ENCODE data around the gene CFAP65. TPM values are rescaled to one million over a fixed set of nuclear protein-coding genes. Genes with fewer than 3 reads are reported as not detected.

The CFAP65 gene
- total RNA-seq, 1 experiment from 2014 or later, result 0.44 TPM

DNA sequence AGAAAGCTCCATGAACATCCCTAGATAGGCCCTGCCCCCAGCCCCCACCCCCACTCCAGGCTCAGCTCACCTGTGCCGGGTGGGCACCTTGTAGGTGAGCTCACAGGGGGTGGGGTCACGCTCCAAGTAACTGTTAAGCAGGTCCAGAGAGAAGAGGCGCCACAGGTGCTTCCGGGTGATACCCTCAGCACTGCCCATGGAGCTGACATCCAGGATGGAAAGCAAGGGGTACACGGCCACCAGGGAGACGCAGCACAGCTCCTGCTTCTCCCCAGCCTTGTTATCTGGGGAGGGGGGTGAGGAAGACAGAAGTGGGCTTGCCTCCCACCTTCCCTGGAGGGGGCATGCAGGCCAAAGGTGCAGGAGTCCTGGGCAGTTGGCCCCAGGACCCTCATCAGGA is 21.9 kb downstream of the CFAP65 start (continued):
- TF ChIP-seq, protein P1, sequence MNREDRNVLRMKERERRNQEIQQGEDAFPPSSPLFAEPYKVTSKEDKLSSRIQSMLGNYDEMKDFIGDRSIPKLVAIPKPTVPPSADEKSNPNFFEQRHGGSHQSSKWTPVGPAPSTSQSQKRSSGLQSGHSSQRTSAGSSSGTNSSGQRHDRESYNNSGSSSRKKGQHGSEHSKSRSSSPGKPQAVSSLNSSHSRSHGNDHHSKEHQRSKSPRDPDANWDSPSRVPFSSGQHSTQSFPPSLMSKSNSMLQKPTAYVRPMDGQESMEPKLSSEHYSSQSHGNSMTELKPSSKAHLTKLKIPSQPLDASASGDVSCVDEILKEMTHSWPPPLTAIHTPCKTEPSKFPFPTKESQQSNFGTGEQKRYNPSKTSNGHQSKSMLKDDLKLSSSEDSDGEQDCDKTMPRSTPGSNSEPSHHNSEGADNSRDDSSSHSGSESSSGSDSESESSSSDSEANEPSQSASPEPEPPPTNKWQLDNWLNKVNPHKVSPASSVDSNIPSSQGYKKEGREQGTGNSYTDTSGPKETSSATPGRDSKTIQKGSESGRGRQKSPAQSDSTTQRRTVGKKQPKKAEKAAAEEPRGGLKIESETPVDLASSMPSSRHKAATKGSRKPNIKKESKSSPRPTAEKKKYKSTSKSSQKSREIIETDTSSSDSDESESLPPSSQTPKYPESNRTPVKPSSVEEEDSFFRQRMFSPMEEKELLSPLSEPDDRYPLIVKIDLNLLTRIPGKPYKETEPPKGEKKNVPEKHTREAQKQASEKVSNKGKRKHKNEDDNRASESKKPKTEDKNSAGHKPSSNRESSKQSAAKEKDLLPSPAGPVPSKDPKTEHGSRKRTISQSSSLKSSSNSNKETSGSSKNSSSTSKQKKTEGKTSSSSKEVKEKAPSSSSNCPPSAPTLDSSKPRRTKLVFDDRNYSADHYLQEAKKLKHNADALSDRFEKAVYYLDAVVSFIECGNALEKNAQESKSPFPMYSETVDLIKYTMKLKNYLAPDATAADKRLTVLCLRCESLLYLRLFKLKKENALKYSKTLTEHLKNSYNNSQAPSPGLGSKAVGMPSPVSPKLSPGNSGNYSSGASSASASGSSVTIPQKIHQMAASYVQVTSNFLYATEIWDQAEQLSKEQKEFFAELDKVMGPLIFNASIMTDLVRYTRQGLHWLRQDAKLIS (CRISPR knock-in tag; IDR thresholded peaks at IDR 0.05; ENCODE audit: borderline replicate concordance), result no peak
- TF ChIP-seq ZNF423 (CRISPR knock-in tag; IDR thresholded peaks at IDR 0.05) (no peak), OVOL2 (CRISPR knock-in tag; IDR thresholded peaks at IDR 0.05; ENCODE audit: borderline replicate concordance) (no peak)
- TF ChIP-seq, protein P2, sequence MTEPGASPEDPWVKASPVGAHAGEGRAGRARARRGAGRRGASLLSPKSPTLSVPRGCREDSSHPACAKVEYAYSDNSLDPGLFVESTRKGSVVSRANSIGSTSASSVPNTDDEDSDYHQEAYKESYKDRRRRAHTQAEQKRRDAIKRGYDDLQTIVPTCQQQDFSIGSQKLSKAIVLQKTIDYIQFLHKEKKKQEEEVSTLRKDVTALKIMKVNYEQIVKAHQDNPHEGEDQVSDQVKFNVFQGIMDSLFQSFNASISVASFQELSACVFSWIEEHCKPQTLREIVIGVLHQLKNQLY (CRISPR knock-in tag; IDR thresholded peaks at IDR 0.05), result no peak
- TF ChIP-seq, protein P3, sequence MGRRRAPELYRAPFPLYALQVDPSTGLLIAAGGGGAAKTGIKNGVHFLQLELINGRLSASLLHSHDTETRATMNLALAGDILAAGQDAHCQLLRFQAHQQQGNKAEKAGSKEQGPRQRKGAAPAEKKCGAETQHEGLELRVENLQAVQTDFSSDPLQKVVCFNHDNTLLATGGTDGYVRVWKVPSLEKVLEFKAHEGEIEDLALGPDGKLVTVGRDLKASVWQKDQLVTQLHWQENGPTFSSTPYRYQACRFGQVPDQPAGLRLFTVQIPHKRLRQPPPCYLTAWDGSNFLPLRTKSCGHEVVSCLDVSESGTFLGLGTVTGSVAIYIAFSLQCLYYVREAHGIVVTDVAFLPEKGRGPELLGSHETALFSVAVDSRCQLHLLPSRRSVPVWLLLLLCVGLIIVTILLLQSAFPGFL (CRISPR knock-in tag; IDR thresholded peaks at IDR 0.05; ENCODE audit: borderline replicate concordance), result no peak
- TF ChIP-seq, protein P4, sequence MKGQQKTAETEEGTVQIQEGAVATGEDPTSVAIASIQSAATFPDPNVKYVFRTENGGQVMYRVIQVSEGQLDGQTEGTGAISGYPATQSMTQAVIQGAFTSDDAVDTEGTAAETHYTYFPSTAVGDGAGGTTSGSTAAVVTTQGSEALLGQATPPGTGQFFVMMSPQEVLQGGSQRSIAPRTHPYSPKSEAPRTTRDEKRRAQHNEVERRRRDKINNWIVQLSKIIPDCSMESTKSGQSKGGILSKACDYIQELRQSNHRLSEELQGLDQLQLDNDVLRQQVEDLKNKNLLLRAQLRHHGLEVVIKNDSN (CRISPR knock-in tag; IDR thresholded peaks at IDR 0.05), result no peak

DNA sequence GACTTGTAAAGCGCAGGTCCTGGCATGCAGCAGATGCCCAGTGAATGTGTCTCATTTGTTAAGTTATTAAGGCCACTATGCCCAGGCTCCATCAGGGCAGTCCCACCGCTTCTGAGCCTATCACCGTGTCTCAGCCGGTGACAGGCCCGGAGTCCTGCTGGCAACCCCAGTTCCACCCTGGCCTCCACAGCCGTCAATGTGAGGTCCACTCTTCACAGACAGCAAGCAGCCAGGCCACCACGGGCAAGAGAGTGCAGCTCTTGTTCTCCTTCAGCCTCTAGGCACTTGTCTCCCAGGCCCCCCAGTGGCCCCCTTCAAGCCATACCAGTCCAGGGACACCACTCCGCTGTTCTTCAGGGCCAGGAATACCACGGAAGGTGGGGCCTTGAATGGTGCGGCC is 22.6 kb downstream of the CFAP65 start:
- DNase-seq (ENCODE audit: low spot score), result no peak
- H3K4me3 Mint-ChIP-seq, result no peak overlapping the region
- ChIA-PET POLR2A (no interaction called here), CTCF (interaction anchor here (0.9 to 7.0 kb wide), 7 partner anchors 11 to 101 kb away, joined by 3 to 56 read pairs (median 4); partner anchors contain the start of gene CRYBA2)
- no peaks in the 10 kb centered on the region for H3K36me3 Mint-ChIP-seq
- peaks cover 15% of the 10 kb centered on the region for H3K27me3 Mint-ChIP-seq (ENCODE audit: low read depth)
- H3K4me1 Mint-ChIP-seq, result 0 out of 2 replicates have a peak, but pooled peaks cover 2% of the 10 kb centered on the region
- H3K9me3 Mint-ChIP-seq, result no peaks in the 10 kb centered on the region
- H3K27ac Mint-ChIP-seq, result no peak overlapping the region
- ATAC-seq, result no peak
- TF ChIP-seq ESRRA (CRISPR knock-in tag; IDR thresholded peaks at IDR 0.05; ENCODE audit: borderline replicate concordance) (no peak), TCF7 (CRISPR knock-in tag; IDR thresholded peaks at IDR 0.05; ENCODE audit: low read depth) (no peak), ZBTB21 (CRISPR knock-in tag; IDR thresholded peaks at IDR 0.05; ENCODE audit: borderline replicate concordance) (no peak), JUN (CRISPR knock-in tag; IDR thresholded peaks at IDR 0.05) (no peak), TEAD1 (CRISPR knock-in tag; IDR thresholded peaks at IDR 0.05) (no peak)

DNA sequence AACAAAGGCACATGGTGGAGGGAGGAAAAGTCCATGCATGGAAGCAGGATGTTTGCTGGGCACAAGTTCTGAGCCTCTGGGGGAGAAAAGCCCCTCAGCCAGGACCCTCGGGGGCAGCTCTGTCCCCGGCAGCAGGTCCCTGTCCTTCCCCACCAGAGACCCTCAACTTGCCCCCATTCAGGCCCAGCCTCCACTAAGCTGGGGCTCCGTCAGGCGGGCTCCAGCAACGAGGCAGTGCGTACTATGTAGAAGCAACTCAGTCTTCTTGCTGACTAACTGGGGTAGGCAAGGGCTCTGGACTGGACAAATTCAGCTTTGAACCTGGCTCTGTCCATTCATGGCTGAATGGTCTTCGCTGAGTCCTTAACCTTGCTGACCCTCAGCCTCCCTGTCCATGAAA is 23.0 kb downstream of the CFAP65 start:
- ChIA-PET CTCF (interaction anchor here (0.8 to 7.0 kb wide), 9 partner anchors 11 to 136 kb away, joined by 3 to 56 read pairs (median 5); no protein-coding TSS in a partner anchor), POLR2A (interaction anchor here (0.6 kb wide), 1 partner anchor 315 kb away, joined by 4 read pairs; no protein-coding TSS in a partner anchor)
- no peaks in the 10 kb centered on the region for H3K36me3 Mint-ChIP-seq
- no peak overlapping the region for H3K4me3 Mint-ChIP-seq
- peaks cover 18% of the 10 kb centered on the region for H3K27me3 Mint-ChIP-seq (ENCODE audit: low read depth)
- DNase-seq (ENCODE audit: low spot score) (no peak), ATAC-seq (no peak)
- 0 out of 2 replicates have a peak, but pooled peaks cover 2% of the 10 kb centered on the region for H3K4me1 Mint-ChIP-seq
- no peak overlapping the region for H3K27ac Mint-ChIP-seq
- H3K9me3 Mint-ChIP-seq, result no peaks in the 10 kb centered on the region
- TF ChIP-seq ZNF423 (CRISPR knock-in tag; IDR thresholded peaks at IDR 0.05) (no peak), ZNF232 (CRISPR knock-in tag; IDR thresholded peaks at IDR 0.05) (no peak), ETV6 (CRISPR knock-in tag; IDR thresholded peaks at IDR 0.05) (no peak), JAZF1 (CRISPR knock-in tag; IDR thresholded peaks at IDR 0.05) (no peak), MXD4 (CRISPR knock-in tag; IDR thresholded peaks at IDR 0.05; ENCODE audit: borderline replicate concordance) (no peak), RELA (CRISPR knock-in tag; IDR thresholded peaks at IDR 0.05; ENCODE audit: borderline replicate concordance) (no peak), OVOL2 (CRISPR knock-in tag; IDR thresholded peaks at IDR 0.05; ENCODE audit: borderline replicate concordance) (no peak), GRHL2 (CRISPR knock-in tag; IDR thresholded peaks at IDR 0.05; ENCODE audit: insufficient replicate concordance, severe bottlenecking) (no peak), ZNF263 (CRISPR knock-in tag; IDR thresholded peaks at IDR 0.05; ENCODE audit: low read depth) (no peak)
- TF ChIP-seq, protein P4 (CRISPR knock-in tag; IDR thresholded peaks at IDR 0.05), result no peak
- TF ChIP-seq, protein P5, sequence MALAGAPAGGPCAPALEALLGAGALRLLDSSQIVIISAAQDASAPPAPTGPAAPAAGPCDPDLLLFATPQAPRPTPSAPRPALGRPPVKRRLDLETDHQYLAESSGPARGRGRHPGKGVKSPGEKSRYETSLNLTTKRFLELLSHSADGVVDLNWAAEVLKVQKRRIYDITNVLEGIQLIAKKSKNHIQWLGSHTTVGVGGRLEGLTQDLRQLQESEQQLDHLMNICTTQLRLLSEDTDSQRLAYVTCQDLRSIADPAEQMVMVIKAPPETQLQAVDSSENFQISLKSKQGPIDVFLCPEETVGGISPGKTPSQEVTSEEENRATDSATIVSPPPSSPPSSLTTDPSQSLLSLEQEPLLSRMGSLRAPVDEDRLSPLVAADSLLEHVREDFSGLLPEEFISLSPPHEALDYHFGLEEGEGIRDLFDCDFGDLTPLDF (CRISPR knock-in tag; IDR thresholded peaks at IDR 0.05), result no peak
- TF ChIP-seq, protein P6, sequence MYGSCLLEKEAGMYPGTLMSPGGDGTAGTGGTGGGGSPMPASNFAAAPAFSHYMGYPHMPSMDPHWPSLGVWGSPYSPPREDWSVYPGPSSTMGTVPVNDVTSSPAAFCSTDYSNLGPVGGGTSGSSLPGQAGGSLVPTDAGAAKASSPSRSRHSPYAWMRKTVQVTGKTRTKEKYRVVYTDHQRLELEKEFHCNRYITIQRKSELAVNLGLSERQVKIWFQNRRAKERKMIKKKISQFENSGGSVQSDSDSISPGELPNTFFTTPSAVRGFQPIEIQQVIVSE (CRISPR knock-in tag; IDR thresholded peaks at IDR 0.05; ENCODE audit: borderline replicate concordance), result no peak
- TF ChIP-seq, protein P7, sequence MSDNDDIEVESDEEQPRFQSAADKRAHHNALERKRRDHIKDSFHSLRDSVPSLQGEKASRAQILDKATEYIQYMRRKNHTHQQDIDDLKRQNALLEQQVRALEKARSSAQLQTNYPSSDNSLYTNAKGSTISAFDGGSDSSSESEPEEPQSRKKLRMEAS (CRISPR knock-in tag; IDR thresholded peaks at IDR 0.05), result no peak
